Endothelial cell of umbilical vein (primary cell): Measurements from ENCODE around the gene BUB1. TPM values are rescaled to one million over a fixed set of nuclear protein-coding genes. Genes with fewer than 3 reads are reported as not detected.

Experiments used
- BruUV-seq: library from RNA; stranded (reverse); fragments of 400-500 nt; replicated peaks from 2 replicates; lab custom pipeline; 2021; lab: Mats Ljungman, UMichigan
- CTCF ChIA-PET: fragments of 300-600, 350-600 bp; sonication (Branson Sonifier 250); formaldehyde crosslinking; loops from one replicate; lab custom pipeline; 2021; ENCODE audit warnings: antibody characterized with exemption, inconsistent platforms; lab: Charles Lee
- POLR2A ChIA-PET: fragments of 300-600, 350-600 bp; sonication (Branson Sonifier 250); formaldehyde crosslinking; loops from one replicate; lab custom pipeline; 2021; ENCODE audit warnings: antibody characterized with exemption, inconsistent platforms; lab: Charles Lee
- DNase-seq: peaks from one replicate; pipeline ENCODE4 v3.0.0-alpha.2; 2011; ENCODE audit warnings: low read depth, low spot score
- FAIRE-seq: peaks from 2 replicates; lab custom pipeline; 2011; peaks lifted over from hg19 to GRCh38; lab: Jason Lieb, UNC
- H2AFZ ChIP-seq: 2 replicates; pipeline ENCODE4 v1.6.0; 2012; ENCODE audit warnings: low read depth, low read length, control low read depth, inconsistent platforms
- H3K27ac ChIP-seq: 2 replicates; pipeline ENCODE4 v1.5.1; 2011; ENCODE audit warnings: low read depth, mild to moderate bottlenecking, control low read depth, low read length, moderate library complexity; ENCODE audit not compliant: insufficient read depth
- H3K27me3 ChIP-seq, 2 experiments: 2 replicates each; pipeline versions ENCODE4 v1.6.0 to v1.6.1; 2011; ENCODE audit warnings: low read length in 2 of 2, mixed read lengths in 1 of 2; ENCODE audit not compliant: control insufficient read depth in 2 of 2, insufficient read depth in 2 of 2
- H3K36me3 ChIP-seq, 2 experiments: 2 replicates in 1 of 2; 3 replicates in 1 of 2; pipeline ENCODE4 v1.5.1; 2011; ENCODE audit warnings: low read length in 2 of 2, mild to moderate bottlenecking in 1 of 2, moderate library complexity in 1 of 2; ENCODE audit not compliant: control insufficient read depth in 2 of 2, insufficient read depth in 2 of 2; ENCODE audit errors: extremely low read depth in 1 of 2
- H3K4me1 ChIP-seq: 3 replicates; pipeline ENCODE4 v1.5.1; 2011; ENCODE audit warnings: mild to moderate bottlenecking, low read length; ENCODE audit not compliant: control insufficient read depth, insufficient read depth; ENCODE audit errors: extremely low read depth
- H3K4me2 ChIP-seq: 2 replicates; pipeline ENCODE4 v1.6.1; 2011; ENCODE audit warnings: low read length, control low read depth, mixed read lengths; ENCODE audit not compliant: insufficient read depth
- H3K4me3 ChIP-seq, 3 experiments: fragments of 200-600 bp in 1 of 3; sonication (generic), shearing (Covaris generic) in 1 of 3; replicated peaks in 1 of 3; 2 replicates each; pipeline ENCODE4 v1.5.1; 2011 to 2016; ENCODE audit warnings: control low read depth in 3 of 3, low read length in 3 of 3, mild to moderate bottlenecking in 2 of 3, inconsistent platforms in 1 of 3, low read depth in 1 of 3, moderate library complexity in 1 of 3; ENCODE audit not compliant: insufficient read depth in 1 of 3
- H3K79me2 ChIP-seq: 2 replicates; pipeline ENCODE4 v1.6.0; 2012; ENCODE audit warnings: low read length, inconsistent platforms; ENCODE audit not compliant: control insufficient read depth, insufficient read depth
- H3K9ac ChIP-seq: replicated peaks from 2 replicates; pipeline ENCODE3; 2011; ENCODE audit warnings: low read length, control low read depth; ENCODE audit not compliant: insufficient read depth; ENCODE audit errors: extremely low read depth
- H3K9me1 ChIP-seq: replicated peaks from 3 replicates; pipeline ENCODE4 v1.6.0; 2011; ENCODE audit warnings: mild to moderate bottlenecking, low read length; ENCODE audit not compliant: control insufficient read depth, insufficient read depth; ENCODE audit errors: extremely low read depth
- H3K9me3 ChIP-seq: replicated peaks from 2 replicates; pipeline ENCODE4 v1.5.1; 2012; ENCODE audit warnings: low read length, inconsistent platforms; ENCODE audit not compliant: control insufficient read depth, insufficient read depth
- H4K20me1 ChIP-seq: replicated peaks from 2 replicates; pipeline ENCODE3; 2011; ENCODE audit warnings: mild to moderate bottlenecking, low read length; ENCODE audit not compliant: control insufficient read depth, insufficient read depth; ENCODE audit errors: extremely low read depth
- EZH2 ChIP-seq: IDR thresholded peaks from 2 replicates; pipeline ENCODE4 v1.6.1; 2012; ENCODE audit warnings: borderline replicate concordance, low read depth, mild to moderate bottlenecking, moderate library complexity, low read length, inconsistent platforms; ENCODE audit not compliant: severe bottlenecking
- FOS ChIP-seq: IDR thresholded peaks from 2 replicates; pipeline ENCODE4 v1.6.1; 2011; ENCODE audit warnings: mild to moderate bottlenecking, low read length, moderate library complexity, borderline replicate concordance; ENCODE audit not compliant: insufficient read depth
- GATA2 ChIP-seq: IDR thresholded peaks from 2 replicates; pipeline ENCODE4 v1.7.0; 2011; ENCODE audit warnings: low read depth, mild to moderate bottlenecking, moderate library complexity, mixed read lengths, low read length; ENCODE audit not compliant: insufficient read length, insufficient read depth
- JUN ChIP-seq: IDR thresholded peaks from 2 replicates; pipeline ENCODE4 v1.6.1; 2011; ENCODE audit warnings: borderline replicate concordance, low read depth; ENCODE audit not compliant: insufficient read length, insufficient read depth
- MYC ChIP-seq: IDR thresholded peaks from one replicate; pipeline ENCODE4 v1.6.1; 2011; ENCODE audit warnings: mild to moderate bottlenecking, low read depth, low read length
- POLR2A ChIP-seq: IDR thresholded peaks from 2 replicates; pipeline ENCODE4 v1.6.1; 2012; ENCODE audit warnings: low read depth, mild to moderate bottlenecking, control low read depth, low read length
- POLR2AphosphoS5 ChIP-seq: IDR thresholded peaks from 2 replicates; pipeline ENCODE4 v1.6.1; 2012; ENCODE audit warnings: low read depth, mild to moderate bottlenecking, control low read depth, low read length, moderate library complexity; ENCODE audit not compliant: insufficient read depth
- dilution Hi-C: fragments of 300-500 bp; cut with MboI; formaldehyde crosslinking; loops from one replicate; pipeline ENCODE4 v1.15.0; 2019; ENCODE audit warnings: low sequenced_read_pairs; ENCODE audit not compliant: extremely low pct_ligation_motif_present
- intact Hi-C: fragments of 100-400 bp; cut with micrococcal nuclease; formaldehyde crosslinking; loops from one replicate; pipeline ENCODE4 v1.10.0; 2022
- polyA plus RNA-seq, 4 experiments: library from polyadenylated mRNA; depleted of rRNA in 3 of 4; stranded (reverse) in 3 of 4; unstranded in 1 of 4; fragments of >200 nt; gene quantifications; 2 replicates each; pipeline versions ENCODE4 v1.2.1 to v1.2.3, GENCODE V29; 2011 to 2012; ENCODE audit warnings: missing spikeins in 1 of 4
- total RNA-seq: library from RNA; stranded (reverse); gene quantifications from 2 replicates; pipeline ENCODE4 v1.2.3, GENCODE V29; 2021
- TF ChIP-seq, protein P1 (sequence below), 2 donors: IDR thresholded peaks; 1 replicate in 1 of 2; 2 replicates in 1 of 2; pipeline ENCODE4 v1.5.1; 2011; ENCODE audit warnings: low read length in 2 of 2, mild to moderate bottlenecking in 2 of 2, moderate library complexity in 2 of 2, control low read depth in 1 of 2, inconsistent platforms in 1 of 2, low read depth in 1 of 2; ENCODE audit not compliant: insufficient read depth in 1 of 2; ENCODE audit errors: extremely low read depth in 1 of 2
- TF ChIP-seq, protein P2 (sequence below): IDR thresholded peaks from 2 replicates; pipeline ENCODE4 v1.6.1; 2011; ENCODE audit not compliant: insufficient read depth, insufficient read length

BUB1 gene
- total and polyA plus RNA-seq, 2 donors (not counting 3 experiments of a cell fraction or from before 2014, with no cell fraction given), result 16.1 to 66.4 TPM

DNA sequence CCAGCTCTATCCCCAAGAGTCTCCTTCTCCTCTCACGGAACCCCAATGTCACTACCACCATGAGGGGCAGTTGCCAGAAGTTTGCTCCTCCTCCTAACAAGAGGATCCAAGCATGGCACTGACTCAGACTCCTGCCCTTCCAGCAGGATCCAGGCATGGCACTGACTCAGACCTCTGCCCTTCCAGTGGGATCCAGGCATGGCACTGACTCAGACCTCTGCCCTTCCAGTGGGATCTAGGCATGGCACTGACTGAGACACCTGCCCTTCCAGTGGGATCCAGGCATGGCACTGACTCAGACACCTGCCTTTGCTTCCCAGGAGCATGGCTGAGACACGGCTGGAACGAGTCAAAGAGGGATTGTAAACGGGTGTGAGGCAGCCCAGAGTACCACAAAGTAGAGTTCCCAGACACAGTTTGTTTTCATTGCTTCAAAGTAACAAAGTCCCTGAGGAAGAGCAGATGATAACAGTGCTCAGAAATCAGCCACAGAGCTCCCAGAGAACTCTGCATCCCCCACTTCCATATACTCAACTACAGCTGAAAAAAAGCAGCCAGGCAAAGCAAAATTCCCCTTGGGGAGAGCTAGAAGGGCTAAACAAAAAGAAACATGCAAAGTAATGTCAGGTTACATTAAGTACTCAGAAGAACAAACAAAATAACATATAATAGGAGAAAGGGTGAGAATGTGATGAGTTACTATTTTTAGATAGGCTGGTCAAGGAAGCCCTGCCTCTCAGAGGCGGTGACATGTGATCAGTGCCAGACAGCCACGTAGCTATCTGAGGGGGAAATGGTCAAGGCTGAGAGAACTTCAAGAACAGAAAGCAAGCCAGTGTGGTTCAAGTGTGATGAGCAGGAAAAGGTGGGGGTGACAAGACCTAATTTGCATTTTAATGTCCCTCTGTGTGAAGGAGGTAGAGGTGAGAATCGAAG is 3.0 kb downstream of the BUB1 start:
- DNase-seq (peak; percentile 62), FAIRE-seq (no peak)
- Histone ChIP-seq H3K27ac (peak overlapping the region; percentile 50), H3K4me2 (peak overlapping the region; percentile 27), H3K9me1 (no peaks in the 10 kb centered on the region), H3K9ac (peak overlapping the region; percentile 43), H3K4me3 (peak overlapping the region in 1 of 3 experiments; percentile 10), H3K4me1 (peaks cover 35% of the 10 kb centered on the region), H2AFZ (peak overlapping the region; percentile 48), H3K9me3 (no peaks in the 10 kb centered on the region), H3K36me3 (peaks cover 0 to 11% of the 10 kb centered on the region in 2 experiments), H3K27me3 (no peaks in the 10 kb centered on the region), H4K20me1 (no peaks in the 10 kb centered on the region), H3K79me2 (peaks cover 41% of the 10 kb centered on the region)
- no TSS peak for BruUV-seq
- CTCF ChIA-PET, result interaction anchor here (0.8 to 2.0 kb wide), 2 partner anchors 31 to 81 kb away, joined by 4 to 8 read pairs; no protein-coding TSS in a partner anchor
- intact Hi-C loops, result no loop called here
- TF ChIP-seq GATA2 (no peak), POLR2AphosphoS5 (no peak), MYC (no peak), EZH2 (no peak), POLR2A (no peak), FOS (no peak), JUN (no peak)
- TF ChIP-seq, protein P1, sequence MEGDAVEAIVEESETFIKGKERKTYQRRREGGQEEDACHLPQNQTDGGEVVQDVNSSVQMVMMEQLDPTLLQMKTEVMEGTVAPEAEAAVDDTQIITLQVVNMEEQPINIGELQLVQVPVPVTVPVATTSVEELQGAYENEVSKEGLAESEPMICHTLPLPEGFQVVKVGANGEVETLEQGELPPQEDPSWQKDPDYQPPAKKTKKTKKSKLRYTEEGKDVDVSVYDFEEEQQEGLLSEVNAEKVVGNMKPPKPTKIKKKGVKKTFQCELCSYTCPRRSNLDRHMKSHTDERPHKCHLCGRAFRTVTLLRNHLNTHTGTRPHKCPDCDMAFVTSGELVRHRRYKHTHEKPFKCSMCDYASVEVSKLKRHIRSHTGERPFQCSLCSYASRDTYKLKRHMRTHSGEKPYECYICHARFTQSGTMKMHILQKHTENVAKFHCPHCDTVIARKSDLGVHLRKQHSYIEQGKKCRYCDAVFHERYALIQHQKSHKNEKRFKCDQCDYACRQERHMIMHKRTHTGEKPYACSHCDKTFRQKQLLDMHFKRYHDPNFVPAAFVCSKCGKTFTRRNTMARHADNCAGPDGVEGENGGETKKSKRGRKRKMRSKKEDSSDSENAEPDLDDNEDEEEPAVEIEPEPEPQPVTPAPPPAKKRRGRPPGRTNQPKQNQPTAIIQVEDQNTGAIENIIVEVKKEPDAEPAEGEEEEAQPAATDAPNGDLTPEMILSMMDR (IDR thresholded peaks at IDR 0.05; ENCODE audit: extremely low read depth in 1 of 2, insufficient read depth in 1 of 2, low read depth in 1 of 2, low read length in 2 of 2), result no peak
- TF ChIP-seq, protein P2, sequence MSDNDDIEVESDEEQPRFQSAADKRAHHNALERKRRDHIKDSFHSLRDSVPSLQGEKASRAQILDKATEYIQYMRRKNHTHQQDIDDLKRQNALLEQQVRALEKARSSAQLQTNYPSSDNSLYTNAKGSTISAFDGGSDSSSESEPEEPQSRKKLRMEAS, result no peak
- dilution Hi-C loops, result no loop called here
- POLR2A ChIA-PET, result no interaction called here
